Stimulated activated CD8-positive, alpha-beta memory T cell treated with anti-CD3 and anti-CD28 coated beads, Interleukin-4, amount 100 ng/mL, for 48 hours (primary cell): ENCODE results near the gene PAN3.

Experiments
- DNase-seq: peaks from one replicate; pipeline ENCODE4 v3.0.0-alpha.2; 2020

PAN3 gene

DNA sequence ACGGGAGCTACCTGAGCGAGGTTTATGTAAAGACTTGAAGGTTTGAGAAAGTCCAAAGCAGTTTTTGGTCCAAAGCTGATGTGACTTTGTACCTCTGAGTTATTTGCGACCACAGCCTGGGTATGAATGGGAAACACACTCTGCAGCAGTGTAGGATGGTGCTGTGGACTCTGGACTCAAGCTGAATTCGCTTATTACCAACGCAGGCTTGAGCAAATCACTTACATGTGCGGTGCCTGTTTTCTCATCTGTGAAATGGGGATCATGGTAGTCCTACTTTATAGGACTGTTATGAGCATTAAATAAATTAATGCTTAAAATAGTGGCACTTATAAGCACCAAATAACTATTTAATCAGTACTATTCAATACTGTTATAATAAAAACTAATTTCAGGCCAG, 176.5 kb downstream of the PAN3 start:
- DNase-seq = no peak

DNA sequence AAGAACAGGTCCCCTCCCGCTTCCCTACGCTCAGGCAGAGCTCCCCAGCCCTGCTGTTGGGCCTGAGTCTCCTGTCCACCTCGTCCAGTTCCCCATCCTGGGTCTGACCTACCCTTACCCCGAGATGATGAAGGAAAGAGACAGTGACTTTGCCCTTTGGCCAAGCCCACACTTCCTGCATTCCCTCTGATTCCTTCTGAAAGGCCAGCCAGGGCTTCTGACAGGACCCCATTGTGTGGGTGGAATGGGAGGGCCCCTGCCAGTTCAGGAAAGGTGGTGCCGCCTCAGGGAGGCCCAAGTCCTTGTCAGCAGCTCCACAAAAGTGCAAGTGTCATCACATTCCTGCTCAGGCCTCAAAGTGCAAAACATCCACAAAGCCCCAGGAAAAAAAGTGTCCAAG, 177.8 kb downstream of the PAN3 start:
- no peak for DNase-seq

DNA sequence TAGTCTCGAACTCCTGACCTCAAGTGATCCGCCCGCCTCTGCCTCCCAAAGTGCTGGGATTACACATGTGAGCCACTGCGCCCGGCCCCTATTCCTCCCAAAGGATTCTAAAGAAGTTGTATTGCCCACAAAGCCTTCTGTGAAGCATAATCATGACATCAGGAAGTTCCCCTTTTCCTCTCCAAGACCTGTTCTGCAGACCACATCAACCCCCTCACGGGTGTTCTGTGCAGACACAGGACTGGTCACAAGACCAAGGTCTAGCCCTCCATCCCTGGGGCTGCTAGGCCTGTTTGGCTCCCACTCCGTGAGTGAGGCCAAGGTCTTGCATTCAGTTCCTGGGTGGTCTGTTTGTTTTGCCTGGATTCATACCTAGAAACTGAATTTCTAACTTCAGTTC, 178.5 kb downstream of the PAN3 start:
- no peak for DNase-seq

DNA sequence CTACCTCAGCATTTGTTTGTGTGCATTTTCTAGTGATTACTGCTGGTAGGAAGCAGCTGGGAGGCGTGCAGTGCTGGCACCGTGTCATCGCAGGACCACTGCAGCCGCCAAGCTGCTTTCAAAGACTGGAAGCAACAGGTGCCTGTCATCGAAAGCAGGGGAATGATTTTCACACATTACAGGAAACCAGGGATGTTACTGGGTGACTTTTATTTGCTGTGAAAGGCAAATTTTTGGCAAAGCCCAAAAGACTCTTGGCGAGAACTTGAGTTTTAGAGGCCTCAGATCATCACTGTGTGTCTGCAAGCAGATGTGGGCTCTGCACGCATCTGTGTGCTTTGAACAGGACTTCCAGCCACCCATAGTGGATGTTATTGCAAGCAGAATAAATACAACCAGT, 180.2 kb downstream of the PAN3 start:
- DNase-seq = no peak

GRCh38 chr13:28319528-28319927, 181.2 kb downstream of the PAN3 start:
- DNase-seq = no peak

GRCh38 chr13:28320209-28320608, 181.9 kb downstream of the PAN3 start:
- no peak for DNase-seq

DNA sequence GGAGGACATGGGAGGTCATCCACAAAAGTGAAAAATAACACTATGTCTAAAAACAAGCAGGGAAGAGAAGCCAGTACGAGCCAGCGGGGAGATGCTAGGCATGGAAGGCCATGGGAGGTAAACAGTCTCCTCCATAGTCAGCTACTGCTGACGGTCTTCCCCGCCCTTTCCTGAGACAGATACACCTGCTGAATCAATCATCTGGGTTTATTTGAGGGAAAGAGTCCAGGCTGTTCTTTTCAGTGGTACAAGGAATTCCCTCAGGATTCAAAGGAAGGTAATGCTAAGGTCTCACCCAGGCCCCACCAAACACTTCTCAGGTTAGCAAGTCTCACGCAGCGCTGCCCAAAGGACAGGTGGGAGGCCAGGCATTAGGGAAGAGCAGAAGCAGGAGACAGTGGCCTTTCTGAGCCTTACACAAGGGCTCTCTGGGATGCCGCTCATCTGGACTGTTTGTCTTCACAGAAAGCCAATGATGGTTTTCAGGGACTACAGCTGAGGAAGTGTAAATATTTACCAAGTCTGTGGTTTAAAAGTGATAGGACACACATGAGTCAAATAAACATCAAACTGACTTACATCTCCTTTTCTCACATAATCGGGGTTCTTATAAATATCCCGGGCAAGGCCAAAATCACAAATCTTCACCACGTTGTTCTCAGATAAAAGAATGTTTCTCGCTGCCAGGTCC, 182.7 kb downstream of the PAN3 start:
- DNase-seq = no peak

- no peak for DNase-seq
Measured at GRCh38 chr13:28321756-28322155, 183.4 kb downstream of the PAN3 start.

- DNase-seq = no peak
Measured at GRCh38 chr13:28322256-28322905, 184.0 kb downstream of the PAN3 start.

GRCh38 chr13:28324181-28324789, 185.9 kb downstream of the PAN3 start:
- peak; percentile 65 for DNase-seq

GRCh38 chr13:28325022-28325421, 186.7 kb downstream of the PAN3 start:
- DNase-seq = no peak

GRCh38 chr13:28326056-28326455, 187.7 kb downstream of the PAN3 start:
- no peak for DNase-seq

- DNase-seq = no peak
Measured at GRCh38 chr13:28327373-28328270, 189.3 kb downstream of the PAN3 start.

- DNase-seq = no peak
Measured at GRCh38 chr13:28328271-28328607, 189.9 kb downstream of the PAN3 start.

DNA sequence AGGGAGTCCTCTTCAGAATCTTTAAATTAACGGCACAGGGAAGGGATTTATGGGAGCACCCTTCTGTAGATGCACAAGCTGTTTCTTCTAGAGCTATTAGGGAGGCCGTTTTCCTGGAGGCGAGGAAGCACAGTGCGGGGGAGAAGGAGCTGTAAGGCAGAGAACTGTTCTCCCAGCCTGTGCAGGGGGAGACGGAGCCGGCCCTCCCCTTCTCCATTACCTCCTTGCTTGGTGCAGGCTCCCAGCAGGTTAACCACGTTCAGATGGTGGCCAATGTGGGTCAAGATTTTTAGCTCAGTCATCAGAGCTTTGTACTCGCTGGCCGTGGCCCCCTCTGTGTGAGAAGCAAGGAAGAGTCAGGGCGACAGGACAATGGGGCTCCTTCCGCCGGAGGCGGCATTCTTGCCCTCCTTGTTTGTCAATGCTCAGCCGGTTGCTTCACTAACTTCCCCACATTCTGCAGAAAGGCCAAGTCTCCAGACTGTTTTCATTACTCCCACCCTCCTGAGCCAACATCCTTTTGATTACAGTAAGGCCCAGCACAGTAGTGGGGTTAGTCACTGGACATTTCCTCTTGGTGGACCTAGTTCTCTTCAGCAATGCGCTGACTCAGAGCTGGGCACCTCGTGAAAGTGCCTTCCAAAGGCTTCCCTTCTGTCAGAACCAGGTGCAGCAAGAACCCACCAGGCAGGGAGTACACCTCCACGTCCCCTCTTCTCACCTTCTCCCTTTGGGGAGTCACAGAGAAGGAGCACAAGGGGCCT, 191.2 kb downstream of the PAN3 start:
- no peak for DNase-seq

- DNase-seq = no peak
Measured at GRCh38 chr13:28333204-28333881, 195.0 kb downstream of the PAN3 start.

- DNase-seq = no peak
Measured at GRCh38 chr13:28336193-28336657, 197.9 kb downstream of the PAN3 start.

DNA sequence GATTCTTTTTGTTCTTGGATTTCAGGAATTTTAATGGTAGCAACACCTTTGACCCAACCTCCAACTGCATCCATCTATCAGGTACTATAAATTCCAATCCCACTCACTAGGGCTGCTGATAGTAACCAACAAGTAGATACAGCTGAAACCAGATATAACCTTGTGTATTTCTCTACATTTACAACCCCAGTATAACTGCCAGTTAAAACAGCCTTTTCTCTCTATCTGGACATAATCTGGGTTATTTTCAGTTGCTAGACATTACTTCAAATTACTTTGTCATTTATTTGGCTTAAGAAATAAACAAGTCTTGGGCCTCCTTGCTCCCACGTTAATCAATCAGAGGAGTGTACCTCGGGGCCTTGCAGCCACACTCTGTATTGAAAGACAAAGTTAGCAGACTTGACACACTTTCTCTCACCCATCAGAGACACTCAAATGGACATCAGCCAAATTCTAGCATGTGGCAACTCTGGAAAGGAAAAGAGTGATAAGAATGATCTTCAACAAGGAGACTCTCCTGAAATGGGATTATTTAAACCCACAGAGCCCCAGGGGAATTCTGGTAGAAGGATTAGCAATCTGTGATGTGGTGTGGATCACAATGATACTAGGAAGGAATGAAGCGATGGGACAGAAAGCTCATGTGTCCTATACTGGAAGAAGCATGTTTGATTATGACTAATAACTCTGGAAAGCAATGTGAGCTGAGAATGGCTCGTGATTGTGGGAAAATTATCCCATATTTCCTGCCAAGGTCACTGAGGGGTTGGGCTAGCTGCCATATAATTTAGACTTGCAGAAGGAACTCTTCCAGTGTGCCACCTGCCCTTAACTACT, 199.0 kb downstream of the PAN3 start:
- no peak for DNase-seq

DNA sequence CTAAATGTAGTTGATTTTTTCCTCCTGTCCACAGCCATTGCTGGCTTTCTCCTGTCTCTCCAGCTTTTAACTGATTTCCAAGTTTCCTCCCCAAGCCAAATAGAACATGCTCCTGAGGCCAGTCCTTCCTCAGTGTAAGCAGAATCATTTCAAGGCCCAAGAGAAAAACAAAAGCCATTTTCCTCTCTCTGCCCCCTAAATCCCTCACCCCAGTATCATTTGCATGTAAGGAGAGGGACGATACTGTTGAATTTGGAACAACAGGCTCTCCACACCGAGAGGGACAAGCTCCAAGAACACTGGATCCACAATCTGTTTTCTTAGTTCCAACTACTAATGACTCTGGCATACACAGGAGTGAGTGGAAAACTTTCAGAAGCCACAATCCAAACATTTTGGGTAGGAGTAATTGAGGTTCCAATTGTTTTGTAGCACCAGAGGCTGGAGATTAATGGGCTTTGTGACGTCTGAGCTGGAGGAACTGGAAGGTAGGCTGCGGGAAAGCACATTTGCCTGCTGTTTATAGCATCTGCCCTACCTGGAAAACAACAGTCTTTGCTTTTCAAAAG, 199.7 kb downstream of the PAN3 start:
- DNase-seq = no peak

GRCh38 chr13:28338742-28339141, 200.4 kb downstream of the PAN3 start:
- DNase-seq = no peak

DNA sequence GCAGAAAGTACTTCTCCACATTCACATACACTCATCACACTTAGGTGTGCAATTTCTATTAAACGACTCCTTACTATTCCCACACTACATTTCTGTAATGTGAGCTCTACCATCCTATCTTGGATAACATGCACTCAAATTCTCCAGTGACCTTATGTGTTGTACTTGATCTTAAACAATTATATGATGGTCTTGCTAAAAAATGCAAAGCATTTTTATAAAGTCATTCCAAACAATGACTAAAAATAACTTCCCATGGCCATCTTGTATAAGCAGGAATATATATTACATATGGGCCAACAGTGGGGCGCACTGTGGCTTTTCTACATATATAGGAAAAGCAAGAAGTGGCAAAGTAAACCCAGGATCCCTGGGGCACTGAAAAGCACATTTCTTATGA, 201.1 kb downstream of the PAN3 start:
- no peak for DNase-seq
